ENCODE results near the gene PDGFC. TPM values are rescaled to one million over a fixed set of nuclear protein-coding genes. Genes with fewer than 3 reads are reported as not detected.

The PDGFC gene
- total RNA-seq, 2 donors from 2014 or later = 3.9 to 8.3 TPM

- Histone ChIP-seq H3K4me3 (no peak overlapping the region), H3K36me3 (no peaks in the 10 kb centered on the region), H3K27ac (no peak overlapping the region), H3K9ac (ENCODE audit: low read depth in 2 of 2, low read length in 2 of 2) (no peak overlapping the region), H3K9me3 (no peaks in the 10 kb centered on the region), H3K4me1 (no peaks in the 10 kb centered on the region), H3K27me3 (no peaks in the 10 kb centered on the region)
- TF ChIP-seq CTCF (IDR thresholded peaks at IDR 0.05) = no peak
- DNase-seq = no peak
- intact Hi-C loops (cut with DNase I) = loop anchor here (10.0 kb wide), 1 partner anchor 494 kb away; no protein-coding TSS in a partner anchor
Measured at GRCh38 chr4:156969101-156969500, 2.5 kb downstream of the PDGFC start.

GRCh38 chr4:156968479-156968984 is 3.1 kb downstream of the PDGFC start:
- no peaks in the 10 kb centered on the region for H3K9me3 ChIP-seq
- H3K27me3 ChIP-seq = no peaks in the 10 kb centered on the region
- H3K4me3 ChIP-seq = no peak overlapping the region
- no peak overlapping the region for H3K27ac ChIP-seq
- no peaks in the 10 kb centered on the region for H3K4me1 ChIP-seq
- H3K36me3 ChIP-seq = no peaks in the 10 kb centered on the region
- intact Hi-C loops (cut with DNase I) = loop anchor here (10.0 kb wide), 1 partner anchor 494 kb away; no protein-coding TSS in a partner anchor
- H3K9ac ChIP-seq (ENCODE audit: low read depth in 2 of 2, low read length in 2 of 2) = no peak overlapping the region
- DNase-seq = peak; percentile 82
- peak; percentile 84 for TF ChIP-seq CTCF (IDR thresholded peaks at IDR 0.05)

- Histone ChIP-seq H3K9ac (ENCODE audit: low read depth in 2 of 2, low read length in 2 of 2) (no peak overlapping the region), H3K4me3 (no peak overlapping the region), H3K27ac (no peak overlapping the region), H3K36me3 (no peaks in the 10 kb centered on the region), H3K27me3 (no peaks in the 10 kb centered on the region), H3K4me1 (no peaks in the 10 kb centered on the region), H3K9me3 (no peaks in the 10 kb centered on the region)
- intact Hi-C loops (cut with DNase I) = loop anchor here (10.0 kb wide), 1 partner anchor 492 kb away; no protein-coding TSS in a partner anchor
- no peak for TF ChIP-seq CTCF (IDR thresholded peaks at IDR 0.05)
- no peak for DNase-seq
Measured at GRCh38 chr4:156966836-156967235, 4.8 kb downstream of the PDGFC start.

GRCh38 chr4:156963419-156963818 is 8.2 kb downstream of the PDGFC start:
- no peaks in the 10 kb centered on the region for H3K36me3 ChIP-seq
- no peak overlapping the region for H3K27ac ChIP-seq
- TF ChIP-seq CTCF (IDR thresholded peaks at IDR 0.05) = no peak
- DNase-seq = no peak
- H3K27me3 ChIP-seq = no peaks in the 10 kb centered on the region
- peaks cover 5% of the 10 kb centered on the region for H3K4me1 ChIP-seq
- intact Hi-C loops (cut with DNase I) = loop anchor here (10.0 kb wide), 1 partner anchor 489 kb away; no protein-coding TSS in a partner anchor
- no peaks in the 10 kb centered on the region for H3K9me3 ChIP-seq
- H3K4me3 ChIP-seq = no peak overlapping the region
- no peak overlapping the region for H3K9ac ChIP-seq (ENCODE audit: low read depth in 2 of 2, low read length in 2 of 2)

GRCh38 chr4:156962528-156962974 is 9.0 kb downstream of the PDGFC start:
- no peak for DNase-seq
- H3K27ac ChIP-seq = no peak overlapping the region
- no peaks in the 10 kb centered on the region for H3K36me3 ChIP-seq
- no peak overlapping the region for H3K4me3 ChIP-seq
- intact Hi-C loops (cut with DNase I) = loop anchor here (10.0 kb wide), 1 partner anchor 488 kb away; no protein-coding TSS in a partner anchor
- no peaks in the 10 kb centered on the region for H3K9me3 ChIP-seq
- H3K4me1 ChIP-seq = peaks cover 5% of the 10 kb centered on the region
- no peak overlapping the region for H3K9ac ChIP-seq (ENCODE audit: low read depth in 2 of 2, low read length in 2 of 2)
- TF ChIP-seq CTCF (IDR thresholded peaks at IDR 0.05) = no peak
- no peaks in the 10 kb centered on the region for H3K27me3 ChIP-seq

Measured in colonic mucosa (tissue), 4 donors.